NAMALWA (cell line): Measurements from ENCODE around the gene ARMC2.

Experiments
- DNase-seq: peaks from one replicate; pipeline ENCODE4 v3.0.0-alpha.2; 2015; ENCODE audit warnings: low spot score

ARMC2 gene

GRCh38 chr6:108988296-108988695, 140.1 kb downstream of the ARMC2 start:
- DNase-seq = no peak

- no peak for DNase-seq
These were observed 140.5 kb downstream of the ARMC2 start for GRCh38 chr6:108988765-108989164.

DNA sequence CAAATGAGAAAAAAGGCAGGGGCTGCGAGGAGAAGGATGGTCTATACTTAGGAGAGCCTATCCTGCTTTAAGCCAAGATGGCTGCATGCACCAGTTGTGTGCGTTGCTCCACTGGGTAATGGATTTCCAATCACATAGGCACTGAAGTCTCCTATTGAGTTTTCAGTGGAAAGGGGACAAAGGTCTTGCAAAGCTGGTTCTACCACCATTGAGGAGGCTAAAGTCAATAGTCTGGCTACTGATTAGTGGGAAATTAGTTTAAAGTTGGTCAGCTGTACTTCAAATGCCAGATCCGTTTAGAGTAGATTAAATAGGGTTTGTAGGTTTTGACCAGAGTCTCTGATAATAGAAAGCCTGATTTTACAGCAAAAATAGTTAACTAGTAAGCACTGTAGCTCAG, 141.5 kb downstream of the ARMC2 start:
- no peak for DNase-seq

DNA sequence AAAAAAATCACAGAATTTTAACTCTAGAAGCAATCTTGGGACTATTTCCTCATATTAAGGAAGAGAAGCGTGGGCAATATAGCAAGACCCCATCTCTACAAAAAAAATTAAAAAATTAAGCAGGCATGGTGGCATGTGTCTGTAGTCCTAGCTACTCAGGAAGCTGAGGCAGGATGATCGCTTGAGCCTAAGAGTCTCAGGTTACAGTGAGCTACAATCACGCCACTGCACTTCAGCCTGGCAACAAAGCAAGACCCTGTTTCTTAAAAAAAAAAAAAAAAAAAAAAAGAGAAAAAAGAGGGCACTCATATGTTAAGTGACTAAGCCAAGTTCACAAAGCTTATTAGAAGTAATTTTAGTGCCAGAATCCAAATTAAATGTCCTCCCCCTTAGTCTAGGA, 145.7 kb downstream of the ARMC2 start:
- DNase-seq = no peak

DNA sequence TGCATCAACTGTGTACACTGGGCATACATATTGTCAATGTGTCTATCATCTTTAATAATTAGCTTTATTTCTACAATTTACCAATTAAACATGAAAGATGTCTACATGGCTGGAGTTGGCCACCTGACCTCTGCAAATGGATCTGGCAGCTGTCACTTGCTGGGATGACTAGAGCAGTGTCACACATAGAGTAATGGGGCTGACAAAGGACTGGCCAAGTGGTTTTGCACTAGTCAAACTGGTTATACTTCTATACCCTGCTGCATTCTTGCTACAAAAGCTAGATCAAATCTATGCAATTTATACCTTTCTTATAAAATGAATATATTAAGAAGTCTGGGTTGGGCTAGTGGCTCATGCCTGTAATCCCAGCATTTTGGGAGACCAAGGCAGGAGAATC, 147.1 kb downstream of the ARMC2 start:
- no peak for DNase-seq

DNA sequence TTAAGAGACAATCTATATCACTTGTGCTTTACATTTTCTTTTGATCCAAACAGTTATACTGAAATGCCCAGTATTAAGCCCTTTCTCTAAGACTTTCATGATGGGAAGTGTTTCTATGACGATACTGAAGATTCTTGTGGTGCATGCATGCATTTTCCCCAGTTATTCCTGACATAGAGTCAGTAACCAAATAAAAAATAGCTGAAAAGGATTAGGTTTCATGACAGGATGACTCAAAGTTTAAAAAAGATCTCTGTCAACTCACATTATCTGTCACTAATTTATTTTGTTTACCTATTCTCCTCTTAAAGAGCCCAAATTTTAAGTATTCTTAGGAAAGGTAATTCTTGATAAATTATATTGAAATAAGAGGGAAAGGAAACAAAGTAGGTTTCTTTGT, 148.0 kb downstream of the ARMC2 start:
- DNase-seq = no peak

- no peak for DNase-seq
These were observed 150.3 kb downstream of the ARMC2 start for GRCh38 chr6:108998485-108998884.

- DNase-seq = no peak
These were observed 151.2 kb downstream of the ARMC2 start for GRCh38 chr6:108999428-108999827.

DNA sequence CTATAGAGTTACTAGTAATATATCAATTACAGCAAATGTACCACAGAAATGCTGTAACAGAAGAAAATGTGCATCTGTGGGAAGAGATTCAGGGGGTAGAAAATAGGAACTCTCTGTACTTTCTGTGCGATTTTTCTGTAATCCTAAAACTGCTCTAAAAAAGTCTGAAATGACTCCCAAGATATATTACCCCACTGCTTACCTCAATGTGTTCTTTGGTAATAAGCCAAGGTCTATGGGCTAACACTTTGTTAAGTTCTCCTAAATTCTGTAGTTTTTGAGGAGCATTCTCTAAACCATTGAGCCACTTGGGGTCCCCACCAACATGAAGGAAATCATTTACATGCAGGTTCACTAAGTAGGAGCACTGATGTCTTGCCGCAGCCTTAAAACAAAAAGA, 152.1 kb downstream of the ARMC2 start:
- DNase-seq = no peak

DNA sequence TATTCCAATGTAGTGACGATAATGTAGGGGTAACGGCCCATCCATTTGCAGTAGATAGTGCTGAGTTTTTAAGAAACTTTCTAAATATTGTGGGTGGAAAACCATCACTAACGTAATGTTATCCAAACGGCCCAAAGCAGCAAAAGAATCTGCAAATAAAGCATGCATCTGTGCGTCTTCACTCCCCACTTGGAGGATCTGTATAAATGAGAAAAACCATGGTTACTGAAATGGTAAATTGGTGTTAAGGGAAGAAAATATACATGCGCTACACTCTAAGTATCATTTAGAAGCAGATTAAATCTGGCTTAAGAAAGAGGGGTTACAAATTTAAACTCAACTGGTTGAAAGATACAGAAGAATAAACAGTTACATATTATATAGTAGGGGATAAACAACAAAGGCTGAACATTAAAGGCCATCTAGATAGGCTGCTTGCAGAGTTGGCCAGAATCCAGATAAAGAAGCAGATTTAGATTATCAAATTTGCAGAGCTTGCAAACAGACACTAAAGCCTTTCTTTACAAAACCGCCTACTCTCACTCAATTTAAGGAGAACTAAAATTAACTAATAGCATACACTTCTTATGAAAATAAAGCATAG, 153.2 kb downstream of the ARMC2 start:
- DNase-seq = no peak

GRCh38 chr6:109002051-109002697, 154.0 kb downstream of the ARMC2 start:
- DNase-seq = no peak

GRCh38 chr6:109002882-109003281, 154.7 kb downstream of the ARMC2 start:
- DNase-seq = no peak

DNA sequence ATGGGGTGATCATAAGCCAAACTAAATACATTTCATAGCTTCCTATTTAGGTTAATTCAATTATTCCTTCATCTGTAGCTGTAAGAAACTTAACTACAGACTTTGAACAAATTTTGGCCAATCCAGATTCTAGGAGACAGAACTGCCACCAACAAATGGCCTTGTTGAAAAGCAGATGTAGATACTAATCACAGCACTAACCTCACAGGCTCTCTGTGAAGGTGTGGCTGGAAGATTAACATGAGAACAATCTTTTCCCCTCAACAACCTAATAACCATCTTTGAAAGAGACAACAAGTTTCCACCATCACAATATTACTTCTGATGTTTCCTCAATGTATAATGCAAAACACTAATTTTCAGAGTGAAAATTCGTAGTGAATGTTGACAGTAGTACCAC, 158.6 kb downstream of the ARMC2 start:
- DNase-seq = no peak

- DNase-seq = no peak
These were observed 159.3 kb downstream of the ARMC2 start for GRCh38 chr6:109007521-109007920.

DNA sequence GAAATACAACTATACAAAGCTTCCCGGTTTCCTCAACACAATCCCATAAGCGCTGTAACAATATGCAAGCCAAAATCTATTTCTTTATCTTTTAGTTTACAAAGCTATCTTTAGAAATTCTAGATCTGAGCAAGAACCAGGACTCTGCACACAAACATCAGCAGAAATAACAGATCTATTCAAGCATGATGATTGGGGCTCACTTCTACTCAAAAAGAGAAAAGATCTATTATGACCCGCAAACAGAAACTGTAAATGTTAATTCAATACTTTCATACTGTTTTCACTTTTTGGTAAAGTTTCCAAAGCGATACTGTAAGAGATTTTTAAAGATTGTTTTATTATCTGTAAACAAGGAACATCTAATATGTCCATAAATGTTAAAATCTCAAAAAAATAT, 159.8 kb downstream of the ARMC2 start:
- peak; percentile 25 for DNase-seq

DNA sequence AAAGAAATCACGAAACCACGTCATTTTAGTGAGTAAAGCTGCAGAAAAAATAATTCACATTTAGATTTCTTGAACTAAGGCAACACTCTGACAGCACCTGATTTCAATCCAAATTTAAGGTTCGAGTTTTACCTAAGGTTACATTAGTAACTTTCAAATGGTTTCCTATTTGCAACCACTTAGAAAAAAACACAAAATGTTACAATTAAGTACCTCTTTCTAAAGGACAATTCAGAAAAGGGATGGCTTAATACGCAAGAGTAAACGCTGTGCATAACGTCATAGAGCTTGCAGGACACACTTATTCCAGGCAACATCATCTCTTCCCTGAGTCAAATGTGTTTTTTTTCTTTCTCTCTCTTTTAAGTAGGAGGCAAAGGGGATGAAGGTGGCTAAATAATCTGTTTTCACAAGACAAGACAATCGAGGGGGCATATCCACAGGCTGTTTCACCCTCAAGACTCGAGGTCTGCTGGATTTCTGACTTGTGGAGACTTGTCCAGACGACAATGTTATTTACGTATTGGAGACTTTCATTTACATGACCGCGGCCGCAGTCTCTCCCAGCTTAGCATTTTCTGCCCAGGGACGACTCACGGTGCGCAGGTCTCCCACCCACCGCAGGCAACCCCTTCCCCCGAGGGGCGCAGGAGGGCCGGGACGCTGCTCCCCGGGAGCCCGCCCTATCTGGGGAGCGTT, 160.5 kb downstream of the ARMC2 start:
- peak; percentile 66 for DNase-seq

DNA sequence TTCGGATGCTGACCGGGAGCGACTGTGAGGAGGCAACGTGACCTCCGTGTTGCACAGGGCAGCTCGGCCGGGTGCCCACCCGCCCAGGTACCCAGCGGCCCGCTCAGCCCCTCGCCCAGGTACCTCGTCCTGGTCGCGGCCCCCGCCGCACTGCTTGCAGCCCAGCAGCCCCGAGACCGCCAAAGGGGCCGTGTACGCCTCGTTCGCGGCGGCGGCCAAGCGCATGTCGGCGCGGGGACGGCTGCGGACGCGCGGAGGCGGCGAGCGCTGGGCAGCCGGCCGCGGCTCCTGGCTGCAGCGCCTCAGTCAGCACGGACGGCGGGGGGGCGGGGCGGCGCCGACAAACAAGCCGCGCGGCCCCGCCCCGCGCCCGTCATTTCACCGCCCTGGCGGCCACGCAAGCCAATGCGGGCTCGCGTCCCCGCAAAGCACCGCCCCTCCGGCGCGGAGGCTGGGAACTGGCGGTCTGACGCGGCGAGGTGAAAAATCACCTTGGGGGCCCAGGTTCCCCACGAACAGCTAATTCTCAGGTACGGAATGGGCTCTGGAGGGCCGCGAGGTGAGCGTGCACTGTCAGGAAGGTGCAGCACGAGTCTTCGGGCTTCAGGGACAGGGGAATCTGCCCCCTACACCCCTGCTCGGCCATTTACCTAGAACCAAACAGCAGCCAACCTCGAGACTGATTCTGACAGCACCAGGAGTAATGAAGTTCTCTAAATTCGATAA, 161.2 kb downstream of the ARMC2 start:
- peak; percentile 90 for DNase-seq

GRCh38 chr6:109009962-109010704, 161.9 kb downstream of the ARMC2 start:
- DNase-seq = no peak

DNA sequence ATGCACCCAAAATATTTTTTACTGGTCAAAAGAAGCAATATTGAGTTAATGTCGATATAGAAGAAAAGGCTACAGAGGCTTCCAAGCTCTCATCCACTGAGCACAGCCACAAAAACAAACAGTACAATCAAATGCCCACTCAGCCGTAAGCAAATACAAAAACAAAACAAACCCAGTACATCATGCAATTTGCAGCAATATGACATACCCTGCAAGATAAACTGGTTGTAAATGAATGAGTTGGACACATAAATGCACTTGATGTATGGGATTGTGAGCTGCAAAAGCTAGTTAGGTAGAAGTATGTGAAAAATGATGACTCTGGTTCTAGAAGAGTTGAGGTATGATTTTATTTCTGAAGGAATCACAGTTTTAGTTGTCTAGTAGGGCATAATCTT, 162.5 kb downstream of the ARMC2 start:
- peak; percentile 31 for DNase-seq

GRCh38 chr6:109013656-109014305, 165.6 kb downstream of the ARMC2 start:
- DNase-seq = no peak

DNA sequence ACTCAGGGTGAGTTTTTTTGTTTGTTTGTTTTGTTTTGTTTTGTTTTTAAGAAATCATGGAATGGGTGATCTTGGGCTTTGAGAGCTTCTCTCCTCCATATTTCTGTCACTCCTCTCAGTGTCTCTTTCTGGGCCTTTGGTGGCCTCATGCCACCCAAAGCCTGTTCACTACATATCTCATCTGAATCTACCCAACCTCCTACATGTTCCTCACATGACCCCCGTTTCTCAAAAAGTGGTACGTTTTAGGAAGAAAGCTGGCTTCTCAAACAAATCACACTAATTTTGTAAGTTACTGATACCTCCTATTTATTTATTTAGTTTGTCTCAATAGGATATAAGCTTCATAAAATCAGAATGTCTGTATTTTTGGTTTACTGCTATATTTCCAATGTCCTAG, 166.4 kb downstream of the ARMC2 start:
- no peak for DNase-seq

DNA sequence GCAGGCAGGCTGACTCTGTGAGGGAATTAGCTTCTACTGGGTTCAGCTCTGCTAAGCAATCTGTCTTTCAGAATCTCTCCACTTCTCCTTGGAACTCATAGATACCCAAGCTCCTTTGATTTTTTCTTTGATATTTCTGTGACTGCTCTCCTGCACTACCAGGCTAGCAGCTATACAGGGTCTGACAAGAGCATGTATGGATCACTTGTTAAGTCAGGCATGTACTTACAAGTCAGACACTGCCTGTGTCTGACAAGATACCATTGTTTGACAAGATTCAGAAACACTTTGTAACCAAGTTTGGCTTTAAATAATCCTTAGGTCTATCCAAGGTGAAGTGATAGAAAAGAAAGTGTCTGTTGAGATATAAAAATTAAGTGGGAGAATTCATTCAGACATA, 167.0 kb downstream of the ARMC2 start:
- DNase-seq = no peak
